Metanephros (tissue), 1 donor: ENCODE data around the gene TYSND1. TPM values are rescaled to one million over a fixed set of nuclear protein-coding genes. Genes with fewer than 3 reads are reported as not detected.

ENCODE experiments used
- total RNA-seq: library from RNA; depleted of rRNA; stranded (reverse); fragments of >200 nt; gene quantifications from one replicate; pipeline ENCODE4 v1.2.3, GENCODE V29; 2014

Gene TYSND1
- 16.0 TPM for total RNA-seq

GRCh38 chr10:70146489-70147258, at the start of gene TYSND1:
TSS of gene TYSND1 (minus strand) at chr10:70146700. CDS start at chr10:70146586, 114 bp downstream.

GRCh38 chr10:70132098-70133029, 14.1 kb downstream of the TYSND1 start, which contains the start of gene AIFM2:
TSS of gene AIFM2 (minus strand) at chr10:70132825. CDS start at chr10:70124084, 8,741 bp downstream.

Other genes with a start within 250 kb of the TYSND1 start
- gene MACROH2A2, start 93.9 kb downstream of the TYSND1 start, total RNA-seq: 39.4 TPM
- 3.8 TPM for gene AIFM2, start 13.9 kb downstream of the TYSND1 start, total RNA-seq
- gene SAR1A, start 23.8 kb upstream of the TYSND1 start, total RNA-seq: 85.1 TPM
- gene PPA1, start 86.7 kb upstream of the TYSND1 start, total RNA-seq: 56.8 TPM
- gene NPFFR1, start 137.3 kb upstream of the TYSND1 start, total RNA-seq: 0.06 TPM
- gene LRRC20, start 235.9 kb upstream of the TYSND1 start, total RNA-seq: 15.7 TPM